Bronchial epithelial cell (primary cell): ENCODE measurements around the gene MATR3. TPM values are rescaled to one million over a fixed set of nuclear protein-coding genes. Genes with fewer than 3 reads are reported as not detected.
"Not testable (repeated sequence)": the region's sequence is repeated elsewhere in the genome, so short reads cannot be mapped to it uniquely, and the experiment has no call there.

Experiments
- DNase-seq: peaks from one replicate; pipeline ENCODE4 v3.0.0-alpha.2; 2010; ENCODE audit warnings: low read depth
- FAIRE-seq: peaks from 2 replicates; lab custom pipeline; 2011; peaks lifted over from hg19 to GRCh38; lab: Jason Lieb, UNC
- H3K27me3 ChIP-seq: 2 replicates; pipeline ENCODE4 v1.5.1; 2011; ENCODE audit warnings: low read length; ENCODE audit not compliant: control insufficient read depth, insufficient read depth
- H3K36me3 ChIP-seq: 2 replicates; pipeline ENCODE4 v1.5.1; 2011; ENCODE audit warnings: low read length; ENCODE audit not compliant: control insufficient read depth, insufficient read depth
- H3K4me3 ChIP-seq: 2 replicates; pipeline ENCODE4 v1.5.1; 2011; ENCODE audit warnings: mild to moderate bottlenecking, low read depth, low read length, control low read depth
- total RNA-seq: library from RNA; depleted of rRNA; stranded (reverse); fragments of >200 nt; gene quantifications from 2 replicates; pipeline ENCODE4 v1.2.1, GENCODE V29; 2014
- TF ChIP-seq, protein P1 (sequence below): IDR thresholded peaks from 2 replicates; pipeline ENCODE4 v1.5.1; 2011; ENCODE audit warnings: mild to moderate bottlenecking, moderate library complexity, low read length, control low read depth, inconsistent platforms; ENCODE audit not compliant: insufficient read depth, severe bottlenecking

MATR3 gene
- total RNA-seq, 1 donor from 2014 or later, result 173 TPM

DNA sequence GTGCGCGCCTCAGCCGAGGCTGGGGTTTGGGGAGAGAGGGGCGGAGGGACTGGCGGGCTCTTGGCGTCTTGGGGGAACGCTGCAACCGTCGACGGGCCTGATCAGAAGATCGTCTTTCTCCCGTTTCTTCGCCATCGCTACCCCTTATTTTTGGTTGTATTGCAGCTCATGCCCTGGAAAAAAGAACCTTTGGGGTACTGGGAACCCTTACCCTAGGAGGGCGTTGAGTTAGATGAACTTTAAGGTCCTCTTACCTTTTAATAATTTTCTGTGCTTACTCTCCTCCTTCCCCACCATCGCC, 48.8 kb downstream of the MATR3 start:
- FAIRE-seq (no peak), DNase-seq (no peak)
- TF ChIP-seq, protein P1, sequence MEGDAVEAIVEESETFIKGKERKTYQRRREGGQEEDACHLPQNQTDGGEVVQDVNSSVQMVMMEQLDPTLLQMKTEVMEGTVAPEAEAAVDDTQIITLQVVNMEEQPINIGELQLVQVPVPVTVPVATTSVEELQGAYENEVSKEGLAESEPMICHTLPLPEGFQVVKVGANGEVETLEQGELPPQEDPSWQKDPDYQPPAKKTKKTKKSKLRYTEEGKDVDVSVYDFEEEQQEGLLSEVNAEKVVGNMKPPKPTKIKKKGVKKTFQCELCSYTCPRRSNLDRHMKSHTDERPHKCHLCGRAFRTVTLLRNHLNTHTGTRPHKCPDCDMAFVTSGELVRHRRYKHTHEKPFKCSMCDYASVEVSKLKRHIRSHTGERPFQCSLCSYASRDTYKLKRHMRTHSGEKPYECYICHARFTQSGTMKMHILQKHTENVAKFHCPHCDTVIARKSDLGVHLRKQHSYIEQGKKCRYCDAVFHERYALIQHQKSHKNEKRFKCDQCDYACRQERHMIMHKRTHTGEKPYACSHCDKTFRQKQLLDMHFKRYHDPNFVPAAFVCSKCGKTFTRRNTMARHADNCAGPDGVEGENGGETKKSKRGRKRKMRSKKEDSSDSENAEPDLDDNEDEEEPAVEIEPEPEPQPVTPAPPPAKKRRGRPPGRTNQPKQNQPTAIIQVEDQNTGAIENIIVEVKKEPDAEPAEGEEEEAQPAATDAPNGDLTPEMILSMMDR, result no peak
- H3K4me3 ChIP-seq, result peak overlapping the region; percentile 100
- H3K36me3 ChIP-seq, result no peaks in the 10 kb centered on the region
- H3K27me3 ChIP-seq, result no peaks in the 10 kb centered on the region

DNA sequence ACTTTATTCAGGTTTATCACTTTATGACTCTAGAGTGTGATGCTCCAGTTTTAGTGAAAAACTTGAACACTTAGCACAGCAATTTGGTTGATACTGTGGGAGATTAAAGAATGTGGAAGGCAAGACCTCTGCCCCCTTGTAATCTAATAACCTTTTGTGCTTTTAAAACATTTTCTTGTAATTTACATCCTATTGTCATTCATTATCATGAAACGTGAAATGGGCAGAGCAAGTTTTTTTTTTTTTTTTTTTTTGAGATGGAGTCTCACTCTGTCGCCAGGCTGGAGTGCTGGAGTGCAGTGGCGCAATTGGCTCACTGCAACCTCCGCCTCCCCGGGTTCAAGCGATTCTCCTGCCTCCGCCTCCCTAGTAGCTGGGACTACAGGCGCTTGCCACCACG, 49.9 kb downstream of the MATR3 start:
- TF ChIP-seq, protein P1, result no peak
- FAIRE-seq, result no peak
- Histone ChIP-seq H3K27me3 (no peaks in the 10 kb centered on the region), H3K36me3 (no peaks in the 10 kb centered on the region), H3K4me3 (no peak overlapping the region)
- no peak for DNase-seq

DNA sequence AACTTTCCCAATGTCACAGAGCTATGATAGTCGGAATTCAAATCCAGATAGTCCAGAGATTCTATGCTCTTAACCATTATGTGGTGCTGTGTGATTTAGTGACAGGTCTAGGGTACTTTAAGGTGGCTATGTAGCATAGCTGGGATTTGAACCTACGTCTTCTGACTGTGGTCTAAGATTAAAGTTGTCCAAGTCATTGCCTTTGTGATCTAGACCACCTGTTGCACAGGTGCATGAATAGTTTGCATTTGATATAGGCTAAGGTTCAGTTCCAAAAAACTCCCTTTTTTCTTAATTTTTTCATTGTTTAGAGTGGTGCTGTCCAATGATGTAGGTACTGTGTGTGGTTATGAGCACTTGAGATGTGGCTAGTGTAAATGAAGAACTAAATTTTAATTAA, 50.6 kb downstream of the MATR3 start:
- no peaks in the 10 kb centered on the region for H3K36me3 ChIP-seq
- H3K27me3 ChIP-seq, result no peaks in the 10 kb centered on the region
- no peak overlapping the region for H3K4me3 ChIP-seq
- TF ChIP-seq, protein P1, result no peak
- FAIRE-seq, result no peak
- no peak for DNase-seq

DNA sequence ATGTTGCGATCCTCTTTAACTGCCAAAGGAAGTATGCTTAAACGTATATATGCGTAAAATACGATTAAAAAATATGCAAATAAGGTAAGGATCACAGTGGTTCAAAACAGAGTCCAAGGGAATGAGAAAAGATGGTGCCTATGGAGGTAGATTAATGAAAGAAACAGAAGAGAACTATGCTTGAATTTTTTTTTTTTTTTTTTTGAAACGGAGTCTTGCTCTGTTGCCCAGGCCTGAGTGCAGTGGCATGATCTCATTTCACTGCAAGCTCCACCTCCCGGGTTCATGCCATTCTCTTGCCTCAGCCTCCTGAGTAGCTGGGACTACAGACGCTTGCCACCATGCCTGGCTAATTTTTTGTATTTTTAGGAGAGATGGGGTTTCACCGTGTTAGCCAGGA, 51.9 kb downstream of the MATR3 start:
- DNase-seq, H3K36me3 ChIP-seq, H3K27me3 ChIP-seq, FAIRE-seq, H3K4me3 ChIP-seq: not testable (repeated sequence)

DNA sequence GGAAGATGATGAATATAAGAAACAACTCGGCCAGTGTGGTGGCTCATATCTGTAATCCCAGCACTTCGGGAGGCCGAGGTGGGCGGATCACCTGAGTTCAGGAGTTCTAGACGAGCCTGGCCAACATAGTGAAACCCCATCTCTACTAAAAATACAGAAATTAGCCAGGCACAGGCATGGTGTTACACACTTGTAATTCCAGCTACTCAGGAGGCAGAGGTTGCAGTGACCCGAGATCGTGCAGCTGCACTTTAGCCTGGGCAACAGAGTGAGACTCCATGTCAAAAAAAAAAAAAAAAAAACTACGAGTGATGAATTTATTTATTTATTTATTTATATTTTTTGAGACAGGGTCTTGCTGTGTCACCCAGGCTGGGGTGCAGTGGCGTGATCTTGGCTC, 54.3 kb downstream of the MATR3 start:
- FAIRE-seq, H3K4me3 ChIP-seq, DNase-seq, H3K27me3 ChIP-seq, H3K36me3 ChIP-seq: not testable (repeated sequence)

DNA sequence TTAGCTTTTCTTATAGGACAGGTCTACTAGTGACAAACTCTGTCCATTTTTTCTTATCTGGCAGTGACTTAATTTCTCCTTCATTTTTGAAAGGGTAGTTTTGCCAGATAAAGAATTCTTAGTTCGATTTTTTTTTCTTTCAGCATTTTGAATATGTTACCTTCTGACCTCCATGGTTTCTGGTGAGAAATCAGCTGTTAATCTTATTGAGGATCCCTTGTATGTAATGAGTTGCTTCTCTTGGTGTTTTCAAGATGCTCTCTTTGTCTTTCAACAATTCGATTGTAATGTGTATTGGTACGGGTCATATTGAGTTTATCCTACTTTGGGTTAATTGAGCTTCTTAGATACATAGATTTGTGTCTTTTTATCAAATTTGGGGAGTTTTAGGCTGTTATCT, 60.6 kb downstream of the MATR3 start:
- H3K4me3 ChIP-seq, result no peak overlapping the region
- H3K36me3 ChIP-seq, result no peaks in the 10 kb centered on the region
- FAIRE-seq (no peak), DNase-seq (no peak)
- TF ChIP-seq, protein P1, result no peak
- H3K27me3 ChIP-seq, result no peaks in the 10 kb centered on the region

DNA sequence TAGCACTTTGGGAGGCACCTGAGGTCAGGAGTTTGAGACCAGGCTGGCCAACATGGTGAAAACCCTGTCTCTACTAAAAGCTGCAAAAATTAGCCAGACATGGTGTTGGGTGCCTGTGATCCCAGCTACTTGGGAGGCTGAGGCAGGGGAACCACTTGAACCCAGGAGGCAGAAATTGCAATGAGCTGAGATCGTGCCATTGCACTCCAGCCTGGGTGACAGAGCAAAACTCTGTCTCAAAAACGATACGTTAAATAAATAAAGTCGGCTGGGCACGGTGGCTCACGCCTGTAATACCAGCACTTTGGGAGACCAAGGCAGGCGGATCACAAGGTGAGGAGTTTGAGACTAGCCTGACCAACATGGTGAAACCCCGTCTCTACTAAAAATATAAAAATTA, 62.4 kb downstream of the MATR3 start:
- not testable (repeated sequence) for H3K27me3 ChIP-seq, DNase-seq, H3K36me3 ChIP-seq, H3K4me3 ChIP-seq, FAIRE-seq
